Activated CD8-positive, alpha-beta memory T cell treated with anti-CD3 and anti-CD28 coated beads, Interleukin-2, amount 50 U/mL, for 1 hour (primary cell): Measurements from ENCODE around the gene DUSP7.

Experiments used
- DNase-seq: peaks from one replicate; pipeline ENCODE4 v3.0.0-alpha.2; 2020; ENCODE audit errors: extremely low read depth

The DUSP7 gene

DNA sequence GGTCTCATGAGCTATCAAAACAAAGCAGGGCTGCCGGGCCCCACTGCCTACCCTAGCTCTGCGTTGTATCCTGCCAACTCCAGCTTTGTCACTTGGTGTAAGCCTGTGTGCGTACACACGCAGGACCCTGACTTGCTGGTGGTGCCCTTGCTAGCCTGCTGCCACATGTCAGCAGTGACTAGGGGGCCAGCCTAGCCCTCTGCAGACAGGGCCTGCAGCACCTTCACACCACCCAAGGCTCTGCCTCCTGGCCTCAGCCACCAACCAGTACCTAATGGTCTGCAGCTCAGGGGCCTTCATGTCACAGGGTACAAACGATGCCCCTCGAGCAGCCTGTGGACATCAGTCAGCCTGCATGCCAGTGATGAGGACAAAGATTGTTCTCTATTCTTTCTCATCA, 30.1 kb upstream of the DUSP7 start:
- no peak for DNase-seq

DNA sequence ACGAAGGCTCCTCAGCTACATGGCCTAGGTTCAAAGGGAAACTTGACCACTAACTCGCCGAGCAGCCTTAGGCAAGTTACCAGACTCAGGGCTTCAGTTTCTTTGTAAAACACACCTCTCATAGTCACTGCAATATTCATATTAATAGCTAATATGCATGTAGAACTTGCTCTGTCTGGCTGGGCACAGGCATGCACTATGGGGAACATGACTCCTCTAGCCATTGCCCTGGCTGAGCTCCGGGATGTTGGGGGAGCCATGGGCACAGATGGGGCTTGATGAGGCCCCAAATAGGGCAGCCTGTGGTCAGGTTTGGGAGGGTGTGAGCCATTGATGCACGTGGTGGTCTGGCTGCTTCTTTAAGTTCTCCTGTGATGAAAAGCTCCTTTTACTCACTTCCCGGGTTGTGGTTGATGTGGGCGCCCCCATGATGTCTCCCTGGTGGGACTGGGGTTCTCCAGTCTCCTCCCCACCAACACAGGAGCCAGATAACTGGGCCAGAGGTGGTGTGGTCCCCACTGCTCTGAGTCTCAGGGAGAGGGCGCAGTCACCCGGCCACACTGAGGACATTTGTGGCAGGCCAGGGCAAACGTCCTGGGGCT, 29.4 kb upstream of the DUSP7 start:
- no peak for DNase-seq

DNA sequence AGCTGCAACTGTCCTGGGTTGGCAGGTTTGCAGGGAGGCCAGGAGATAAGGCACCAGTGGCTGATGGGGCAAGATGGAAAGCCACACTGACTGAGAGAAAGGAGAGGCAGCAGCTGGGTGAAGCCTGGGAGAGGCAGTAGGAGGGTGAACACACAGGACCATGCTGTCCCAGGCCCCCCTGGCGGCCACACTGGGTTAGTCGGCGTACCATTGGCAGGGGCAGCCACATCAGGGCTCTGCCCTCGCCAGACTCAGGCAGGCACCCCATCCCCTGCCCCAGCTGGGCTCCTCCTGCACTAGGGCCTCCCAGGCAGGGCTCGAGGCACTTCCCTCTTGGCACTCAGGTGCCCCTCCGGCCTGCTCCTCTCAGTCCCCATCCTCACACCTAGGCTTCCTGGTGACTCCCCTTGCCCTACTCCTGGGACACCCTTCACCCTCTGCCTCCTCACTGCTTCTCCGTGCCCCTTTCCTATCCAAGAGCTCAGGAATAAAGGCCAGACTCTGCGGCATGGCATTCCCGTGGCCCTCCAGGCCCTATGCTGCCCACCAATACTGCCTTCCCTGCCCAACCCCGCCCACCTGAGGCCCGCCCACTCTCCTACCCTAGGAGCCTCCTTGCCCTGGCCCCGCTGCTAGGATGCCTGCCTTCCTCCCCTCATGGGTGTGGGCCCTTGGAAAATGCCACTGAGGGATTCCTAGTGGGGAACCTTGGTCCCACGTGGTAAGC, 28.7 kb upstream of the DUSP7 start:
- no peak for DNase-seq

DNA sequence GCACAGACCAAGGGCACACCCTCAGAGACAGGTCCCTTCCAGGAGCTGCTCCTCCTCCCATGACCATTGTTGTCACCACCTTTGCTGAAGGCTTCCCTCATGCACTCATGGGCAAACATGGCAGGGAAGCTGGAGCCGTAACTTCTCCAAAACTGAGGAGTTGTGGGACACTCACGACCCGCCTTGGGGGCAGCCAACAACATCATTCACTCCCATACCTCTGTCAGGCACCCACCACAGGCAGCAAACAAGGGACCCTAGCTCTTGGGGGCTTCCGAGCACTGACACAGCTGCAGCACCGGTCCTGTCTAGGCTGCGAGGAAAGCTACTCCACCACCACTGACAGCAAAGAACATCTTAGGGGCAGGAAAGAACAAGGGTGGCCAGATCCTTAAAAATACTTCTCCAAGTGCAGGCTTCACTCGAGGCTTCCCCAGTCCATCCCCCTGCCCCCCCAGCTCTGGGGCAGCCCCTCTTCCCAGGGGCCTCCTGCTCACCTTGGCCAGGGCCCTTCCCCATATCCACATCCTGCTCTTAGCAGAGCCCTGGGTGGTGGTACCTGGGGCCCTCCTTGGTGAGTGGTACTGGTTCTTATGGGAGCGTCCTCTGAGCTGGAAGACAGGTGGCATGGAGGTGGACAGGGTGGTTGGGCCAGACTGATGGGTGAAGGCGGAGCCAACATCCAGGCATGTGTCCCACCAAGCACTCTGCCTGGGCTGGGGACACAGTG, 28.0 kb upstream of the DUSP7 start:
- DNase-seq, result no peak

DNA sequence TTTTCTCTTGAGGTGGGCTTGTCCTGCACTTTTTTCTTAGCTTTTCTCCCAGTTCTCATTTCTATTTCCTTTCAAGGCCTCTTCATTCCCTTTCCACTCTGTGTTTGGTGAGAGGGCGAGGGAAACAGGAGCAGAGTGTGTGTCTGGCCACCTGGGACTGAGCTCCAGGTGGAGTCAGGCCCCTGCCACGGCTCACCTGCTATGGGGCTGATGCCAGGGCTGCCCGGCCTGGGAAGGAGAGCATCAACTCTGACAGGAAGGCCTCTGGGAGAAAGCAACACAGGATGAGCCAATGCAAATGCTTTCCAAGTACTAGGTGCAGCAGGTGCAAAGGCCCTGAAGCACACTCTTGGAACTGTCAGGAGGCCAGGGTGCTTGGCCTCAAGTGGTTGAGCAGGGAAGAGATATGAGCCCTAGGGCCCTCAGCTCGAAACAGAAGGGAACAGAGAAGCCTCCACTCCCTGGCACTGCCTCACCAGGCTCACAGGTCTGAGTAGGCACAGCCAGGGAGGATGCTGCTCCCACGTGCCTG, 27.3 kb upstream of the DUSP7 start:
- no peak for DNase-seq

DNA sequence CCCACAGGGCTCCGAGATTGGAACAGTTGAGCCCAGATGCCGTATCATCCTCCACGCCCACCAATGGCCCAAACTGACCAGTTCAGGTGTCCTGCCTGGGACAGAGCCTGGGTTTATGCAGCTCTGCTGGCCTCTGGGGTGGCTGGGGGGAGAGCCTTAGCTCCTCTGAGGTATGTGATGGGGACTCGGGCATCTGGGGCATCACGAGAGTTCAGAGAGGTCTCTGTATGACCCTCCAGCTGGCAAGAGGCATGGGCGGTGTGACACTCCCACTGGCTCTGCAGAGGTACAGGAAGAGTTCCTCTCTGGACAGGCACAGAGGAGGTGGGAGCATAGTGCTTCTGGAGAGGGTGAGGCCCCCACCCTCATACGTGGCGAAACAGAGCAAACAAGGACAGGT, 26.6 kb upstream of the DUSP7 start:
- DNase-seq, result no peak

GRCh38 chr3:52080830-52081719, 24.7 kb upstream of the DUSP7 start:
- DNase-seq, result no peak

GRCh38 chr3:52079958-52080357, 23.6 kb upstream of the DUSP7 start:
- DNase-seq, result no peak

- DNase-seq, result no peak
Observed at GRCh38 chr3:52078781-52079560, 22.6 kb upstream of the DUSP7 start.

DNA sequence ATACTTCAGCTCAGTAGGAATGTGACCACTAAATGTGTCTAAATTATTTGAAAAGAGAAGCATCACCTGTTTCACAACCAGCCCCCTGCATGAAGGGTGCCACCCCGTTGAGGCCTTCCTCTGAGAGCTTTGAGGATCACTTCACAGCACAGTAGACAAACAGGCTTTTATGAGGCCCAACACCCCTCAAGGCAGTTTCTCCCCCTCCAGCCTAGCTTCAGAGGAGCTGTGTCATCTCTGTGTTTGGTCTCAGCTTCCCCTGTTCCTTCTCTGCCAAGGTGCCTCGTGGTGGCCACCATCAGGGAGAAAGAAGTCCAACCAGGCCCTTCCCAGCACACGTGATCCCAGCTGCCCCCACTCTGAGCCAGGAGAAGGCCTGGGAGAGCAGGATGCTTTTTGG, 21.6 kb upstream of the DUSP7 start:
- no peak for DNase-seq

DNA sequence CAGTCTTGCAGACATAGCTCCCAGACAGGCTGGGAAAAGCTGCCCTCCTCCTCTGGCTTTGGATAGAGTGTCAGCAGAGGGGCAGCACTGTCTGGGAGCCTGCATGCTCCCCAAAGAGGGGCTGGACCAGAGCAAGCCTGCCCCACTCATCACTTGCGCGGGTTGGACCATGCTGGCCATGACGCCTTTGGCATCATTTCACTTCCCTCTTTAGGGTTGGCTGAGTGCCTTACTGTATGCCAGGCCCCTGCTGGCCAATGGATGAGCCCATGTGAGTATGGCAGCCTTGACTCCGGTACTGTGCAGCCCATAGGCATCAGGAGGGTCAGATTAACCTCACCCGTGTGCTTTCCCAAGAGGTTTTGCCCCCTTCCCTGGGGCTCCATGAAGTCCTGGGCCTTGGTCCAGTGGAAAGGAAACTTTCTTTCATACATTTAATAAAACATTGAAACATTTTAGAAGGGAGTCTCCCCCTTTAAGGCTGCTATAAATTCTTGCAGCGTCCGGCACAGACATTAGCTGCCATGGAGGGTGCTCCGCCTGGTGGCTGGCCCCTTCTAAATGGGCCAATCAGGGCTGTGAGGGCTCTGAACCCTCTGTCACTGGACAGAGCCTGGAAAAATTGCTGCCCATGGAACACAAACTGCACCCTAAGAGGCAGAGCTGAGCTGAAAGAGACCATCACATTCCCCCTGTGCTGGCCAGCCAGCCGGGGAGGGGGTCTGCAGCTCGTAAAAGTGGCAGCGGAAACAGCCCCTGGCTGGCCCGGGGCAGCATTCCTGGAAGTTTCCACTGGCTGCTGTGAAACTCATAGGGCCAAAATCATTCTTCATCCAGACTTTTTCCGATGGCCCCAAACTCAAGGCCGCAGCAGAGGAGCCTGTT, 20.8 kb upstream of the DUSP7 start:
- DNase-seq, result no peak

- DNase-seq, result no peak
Observed at GRCh38 chr3:52073490-52073889, 17.1 kb upstream of the DUSP7 start.

DNA sequence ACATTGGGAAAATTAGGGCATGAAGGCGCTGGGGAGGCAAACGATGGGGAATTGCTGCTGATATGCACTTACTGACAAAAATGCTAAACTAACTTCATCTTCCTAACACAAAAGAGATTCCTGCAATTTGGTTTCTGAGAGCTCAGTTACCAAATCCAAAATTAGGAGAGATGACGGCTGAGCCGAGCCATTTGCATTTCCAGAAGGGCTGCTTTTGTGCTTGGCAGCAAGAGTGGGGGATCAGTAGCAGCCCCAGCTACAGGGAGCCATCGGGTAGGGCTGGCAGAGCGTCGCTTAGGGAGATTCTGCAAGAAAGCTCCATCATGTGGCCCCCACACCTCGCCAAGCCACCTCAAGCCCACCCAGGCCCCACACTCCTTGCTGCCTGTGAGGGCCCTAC, 16.1 kb upstream of the DUSP7 start:
- no peak for DNase-seq

GRCh38 chr3:52072020-52072419, 15.6 kb upstream of the DUSP7 start:
- no peak for DNase-seq

- no peak for DNase-seq
Observed at GRCh38 chr3:52070724-52071621, 14.6 kb upstream of the DUSP7 start.

- no peak for DNase-seq
Observed at GRCh38 chr3:52069855-52070254, 13.5 kb upstream of the DUSP7 start.

GRCh38 chr3:52069135-52069534, 12.8 kb upstream of the DUSP7 start:
- no peak for DNase-seq

DNA sequence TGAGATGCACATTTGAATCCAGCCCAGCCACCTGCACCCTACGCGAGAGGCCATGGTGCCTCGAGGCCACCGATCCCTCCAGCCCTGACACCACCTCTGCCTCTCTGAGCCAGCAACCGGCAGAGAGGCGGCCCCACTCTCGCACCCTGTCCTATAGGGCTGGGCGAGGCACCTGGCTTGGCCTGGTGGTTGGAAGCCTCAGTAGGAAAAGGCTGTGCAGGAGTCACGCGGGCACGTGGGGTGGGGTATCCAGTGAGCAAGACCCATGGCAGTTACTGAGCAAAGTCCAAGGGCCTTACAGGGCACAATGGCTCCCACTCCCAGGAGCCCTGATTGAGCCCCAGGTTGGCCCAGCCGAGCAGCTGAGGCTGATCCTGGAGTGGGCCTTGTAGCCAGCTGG, 12.4 kb upstream of the DUSP7 start:
- DNase-seq, result no peak

DNA sequence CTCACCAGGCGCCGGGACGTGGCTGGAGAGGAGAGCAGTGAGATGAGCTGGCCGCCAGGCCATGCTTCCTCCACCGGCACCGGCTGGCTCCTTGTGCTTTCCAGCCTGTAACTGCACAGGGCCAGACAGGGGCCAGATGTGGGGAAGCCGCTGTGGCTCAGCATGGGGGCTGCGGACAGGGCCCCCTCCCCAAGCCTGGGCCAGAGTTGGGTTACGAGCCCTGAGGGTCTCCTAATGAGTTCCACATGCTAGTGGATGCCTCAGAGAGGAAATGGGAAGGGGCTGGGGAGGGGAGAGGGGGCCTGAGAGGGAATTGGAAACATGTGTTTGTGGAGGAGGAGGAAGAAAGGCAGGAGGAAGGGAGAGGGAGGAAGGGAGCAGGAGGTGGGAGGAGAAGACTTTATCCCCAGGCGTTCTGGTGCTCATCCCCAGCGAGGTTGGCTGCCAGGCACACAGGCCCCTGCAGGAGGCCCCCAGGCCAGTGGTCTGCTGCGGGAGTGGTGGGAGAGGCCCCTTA, 11.7 kb upstream of the DUSP7 start:
- DNase-seq, result no peak
